ENCODE results near the gene TNFRSF12A. TPM values are rescaled to one million over a fixed set of nuclear protein-coding genes. Genes with fewer than 3 reads are reported as not detected.
A peak's percentile ranks its signal among the peaks of the same experiment; 100 is the strongest.

The TNFRSF12A gene
- total and polyA plus RNA-seq, 2 of the 4 experiments (the other 2 are of a cell fraction) = 103 to 304 TPM

GRCh38 chr16:2979669-2980226 lies 40.4 kb upstream of the TNFRSF12A start:
- no peaks in the 10 kb centered on the region for H3K9me3 ChIP-seq (ENCODE audit: control insufficient read depth, insufficient read depth, low read length)
- peaks cover 14 to 22% of the 10 kb centered on the region in 2 experiments for H3K79me1 ChIP-seq (ENCODE audit: low read depth in 1 of 2, low read length in 2 of 2)
- no peak overlapping the region for H2BK20ac ChIP-seq (ENCODE audit: low read depth, low read length)
- H3K4me3 ChIP-seq (ENCODE audit: insufficient read depth, low read depth, low read length) = peak overlapping the region; percentile 94
- H3K23ac ChIP-seq (ENCODE audit: low read depth, low read length) = 0 out of 2 replicates have a peak overlapping the region, but pooled peaks have one; percentile 35
- no peak overlapping the region for H4K8ac ChIP-seq (ENCODE audit: low read depth in 2 of 2, low read length in 2 of 2)
- peaks cover 6% of the 10 kb centered on the region for H3K4me1 ChIP-seq (ENCODE audit: control insufficient read depth, insufficient read depth, low read length)
- no peak overlapping the region for H2BK5ac ChIP-seq (ENCODE audit: low read depth, low read length, poor library complexity, severe bottlenecking)
- no peak overlapping the region for H4K5ac ChIP-seq (ENCODE audit: low read depth, low read length)
- ChIA-PET CTCF (interaction anchor here (0.6 kb wide), 1 partner anchor 566 kb away, joined by 3 read pairs; no protein-coding TSS in a partner anchor), POLR2A (ENCODE audit: unreplicated experiment) (interaction anchor here (0.7 kb wide), 1 partner anchor 260 kb away, joined by 3 read pairs; the partner anchor contains the start of gene PRSS27)
- TF ChIP-seq RFX5 (IDR thresholded peaks at IDR 0.05; ENCODE audit: low read depth, low read length) (no peak), CTCF (conservative IDR thresholded peaks at IDR 0.05; ENCODE audit: low read depth, low read length) (no peak), RAD21 (IDR thresholded peaks at IDR 0.05; ENCODE audit: low read length) (no peak), CEBPB (IDR thresholded peaks at IDR 0.05; ENCODE audit: low read depth, low read length) (no peak), CHD1 (IDR thresholded peaks at IDR 0.05; ENCODE audit: low read depth, low read length) (no peak)
- H4K20me1 ChIP-seq (ENCODE audit: insufficient read depth, low read length) = no peaks in the 10 kb centered on the region
- H3K4ac ChIP-seq (ENCODE audit: low read depth, low read length) = peak overlapping the region; percentile 61; the same call in 1 of the 2 replicates
- H2AK5ac ChIP-seq (ENCODE audit: low read depth, low read length) = peak overlapping the region; percentile 65; the same call in 1 of the 2 replicates
- H3K14ac ChIP-seq (replicated peaks; ENCODE audit: low read depth, low read length) = no peak overlapping the region; the same call in 1 of the 2 replicates
- H4K91ac ChIP-seq (ENCODE audit: insufficient read depth, low read depth, low read length) = no peak overlapping the region
- H2BK120ac ChIP-seq (ENCODE audit: low read depth, low read length) = no peak overlapping the region
- 0 out of 2 replicates have a peak, but pooled peaks cover 4% of the 10 kb centered on the region for H3K9me1 ChIP-seq (ENCODE audit: insufficient read depth, low read length)
- peak overlapping the region; percentile 51; the same call in 1 of the 2 replicates for H3K27ac ChIP-seq (ENCODE audit: insufficient read depth, low read length)
- WGBS, 2 experiments (ENCODE audit: extremely low coverage in 2 of 2, insufficient read length in 1 of 2) = 2% methylated on average over 10 of the region's 43 CpGs; no CpG with 5 or more reads in 1 of the 2 experiments
- H3K4me2 ChIP-seq (ENCODE audit: low read depth, low read length) = peak overlapping the region; percentile 85
- H3K18ac ChIP-seq (ENCODE audit: low read depth, low read length) = no peak overlapping the region
- dilution Hi-C loops (cut with HindIII; ENCODE audit: low sequenced_read_pairs, unreplicated experiment) = no loop called here
- in situ Hi-C loops (cut with MboI; ENCODE audit: low sequenced_read_pairs) = no loop called here
- H3K36me3 ChIP-seq (ENCODE audit: control insufficient read depth, insufficient read depth, low read length) = no peaks in the 10 kb centered on the region
- H2AK9ac ChIP-seq (replicated peaks; ENCODE audit: low read depth, low read length, poor library complexity) = no peak overlapping the region
- no peak for ATAC-seq (ENCODE audit: low read depth)
- DNase-seq = peak; percentile 2
- no peak overlapping the region for H2BK15ac ChIP-seq (ENCODE audit: low read depth, low read length)
- H3K56ac ChIP-seq (ENCODE audit: extremely low read depth, insufficient read depth, low read length) = no peak overlapping the region
- H3K27me3 ChIP-seq (ENCODE audit: control insufficient read depth, insufficient read depth, low read length) = no peaks in the 10 kb centered on the region
- H3K9ac ChIP-seq (ENCODE audit: low read depth, low read length) = peak overlapping the region; percentile 57; the same call in 1 of the 2 replicates
- BruUV-seq (replicated peaks) = no TSS peak
- intact Hi-C loops (cut with micrococcal nuclease) = no loop called here
- peak overlapping the region; percentile 98 for H2AFZ ChIP-seq (replicated peaks; ENCODE audit: low read length, poor library complexity)

Measured in IMR-90 (cell line).